Stomach (tissue), 4 donors: Measurements from ENCODE around the gene KIAA1217.

Experiments used
- POLR2A ChIP-seq, 4 donors: fragments of 450-650 bp; IDR thresholded peaks; one replicate each; pipeline ENCODE4 v1.6.1; 2016; ENCODE audit warnings: antibody characterized with exemption in 4 of 4, control low read depth in 2 of 4, mild to moderate bottlenecking in 1 of 4, moderate library complexity in 1 of 4
- POLR2AphosphoS5 ChIP-seq, 3 donors: sonication (generic); formaldehyde crosslinking; IDR thresholded peaks; one replicate each; pipeline ENCODE4 v1.6.1; 2016; ENCODE audit warnings: antibody characterized with exemption in 3 of 3
- TF ChIP-seq, protein P1 (sequence below), 7 experiments: fragments of 450-650 bp in 4 of 7; fragments of 200-600 bp in 3 of 7; sonication (generic) in 3 of 7; IDR thresholded peaks; one replicate each; pipeline ENCODE4 v1.5.1; 2016 to 2019; ENCODE audit warnings: antibody characterized with exemption in 7 of 7, control low read depth in 2 of 7, mild to moderate bottlenecking in 1 of 7

DNA sequence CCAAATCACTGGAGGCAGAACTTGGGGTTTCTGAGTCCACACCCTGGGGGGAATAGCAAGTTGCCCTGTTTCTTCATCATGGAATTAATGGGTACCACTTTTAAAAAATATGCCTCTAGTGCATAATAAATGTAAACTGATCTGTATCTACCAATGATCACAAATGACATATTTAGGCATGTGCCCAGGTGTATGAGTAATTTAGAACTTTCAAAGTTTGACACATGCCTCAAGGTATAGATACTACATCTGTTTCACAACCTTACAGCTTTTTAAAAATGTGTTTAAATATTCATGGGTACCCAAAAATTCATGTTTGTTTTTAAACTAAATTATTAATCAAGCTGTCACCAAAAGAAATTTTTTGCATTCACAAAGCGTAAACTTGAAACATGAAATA lies 226.0 kb downstream of the KIAA1217 start:
- TF ChIP-seq, protein P1, sequence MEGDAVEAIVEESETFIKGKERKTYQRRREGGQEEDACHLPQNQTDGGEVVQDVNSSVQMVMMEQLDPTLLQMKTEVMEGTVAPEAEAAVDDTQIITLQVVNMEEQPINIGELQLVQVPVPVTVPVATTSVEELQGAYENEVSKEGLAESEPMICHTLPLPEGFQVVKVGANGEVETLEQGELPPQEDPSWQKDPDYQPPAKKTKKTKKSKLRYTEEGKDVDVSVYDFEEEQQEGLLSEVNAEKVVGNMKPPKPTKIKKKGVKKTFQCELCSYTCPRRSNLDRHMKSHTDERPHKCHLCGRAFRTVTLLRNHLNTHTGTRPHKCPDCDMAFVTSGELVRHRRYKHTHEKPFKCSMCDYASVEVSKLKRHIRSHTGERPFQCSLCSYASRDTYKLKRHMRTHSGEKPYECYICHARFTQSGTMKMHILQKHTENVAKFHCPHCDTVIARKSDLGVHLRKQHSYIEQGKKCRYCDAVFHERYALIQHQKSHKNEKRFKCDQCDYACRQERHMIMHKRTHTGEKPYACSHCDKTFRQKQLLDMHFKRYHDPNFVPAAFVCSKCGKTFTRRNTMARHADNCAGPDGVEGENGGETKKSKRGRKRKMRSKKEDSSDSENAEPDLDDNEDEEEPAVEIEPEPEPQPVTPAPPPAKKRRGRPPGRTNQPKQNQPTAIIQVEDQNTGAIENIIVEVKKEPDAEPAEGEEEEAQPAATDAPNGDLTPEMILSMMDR (IDR thresholded peaks at IDR 0.05) = no peak
- TF ChIP-seq POLR2A (IDR thresholded peaks at IDR 0.05) (no peak), POLR2AphosphoS5 (IDR thresholded peaks at IDR 0.05) (no peak)
